NT2/D1 (cell line): ENCODE measurements around the gene GPALPP1.

Source experiments
- SUZ12 ChIP-seq: IDR thresholded peaks from 2 replicates; pipeline ENCODE4 v1.6.1; 2011; ENCODE audit not compliant: insufficient read length, insufficient read depth; ENCODE audit errors: extremely low read depth
- YY1 ChIP-seq: IDR thresholded peaks from 2 replicates; pipeline ENCODE4 v1.6.1; 2011; ENCODE audit not compliant: insufficient read length, insufficient read depth
- ZNF274 ChIP-seq: IDR thresholded peaks from 2 replicates; pipeline ENCODE4 v1.6.1; 2011; ENCODE audit warnings: mild to moderate bottlenecking, low read depth, low read length

DNA sequence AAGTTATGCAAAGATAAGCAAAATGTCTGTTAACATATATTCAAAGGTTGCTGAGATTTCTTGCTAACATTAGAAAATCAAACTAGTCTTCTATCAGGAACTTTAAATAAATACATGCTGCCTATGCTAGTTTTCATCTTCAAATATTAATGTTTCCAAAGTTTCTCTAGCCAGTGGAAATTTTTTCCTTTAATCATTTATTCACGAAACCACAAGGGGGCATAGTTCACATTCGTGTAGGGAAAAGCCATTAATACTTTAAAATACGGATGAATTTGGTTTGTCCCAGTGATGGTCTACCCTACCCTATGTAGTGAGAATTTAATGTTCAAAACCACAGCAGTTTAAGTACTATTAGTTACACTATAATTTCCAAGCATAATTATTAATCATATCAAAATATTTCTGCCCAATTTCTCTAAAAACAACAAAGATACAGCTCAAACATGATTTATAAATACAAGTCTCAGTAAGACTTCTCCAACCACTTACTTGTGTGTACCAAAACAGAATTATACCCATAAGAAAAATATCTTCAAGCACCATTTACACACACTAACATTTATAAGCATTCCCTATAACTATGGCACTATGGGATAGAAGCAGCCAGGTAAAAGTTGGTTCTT is 16.3 kb upstream of the GPALPP1 start:
- TF ChIP-seq YY1, result no peak
- TF ChIP-seq ZNF274, result no peak
- no peak for TF ChIP-seq SUZ12
